CD4-positive, alpha-beta T cell treated with Interleukin-6 at 100 ng/mL for 8 hours (primary cell): ENCODE data around the gene CAPN7.

Experiments used
- DNase-seq: peaks from one replicate; pipeline ENCODE4 v3.0.0-alpha.2; 2020; ENCODE audit warnings: mixed read lengths, low spot score

Gene CAPN7

DNA sequence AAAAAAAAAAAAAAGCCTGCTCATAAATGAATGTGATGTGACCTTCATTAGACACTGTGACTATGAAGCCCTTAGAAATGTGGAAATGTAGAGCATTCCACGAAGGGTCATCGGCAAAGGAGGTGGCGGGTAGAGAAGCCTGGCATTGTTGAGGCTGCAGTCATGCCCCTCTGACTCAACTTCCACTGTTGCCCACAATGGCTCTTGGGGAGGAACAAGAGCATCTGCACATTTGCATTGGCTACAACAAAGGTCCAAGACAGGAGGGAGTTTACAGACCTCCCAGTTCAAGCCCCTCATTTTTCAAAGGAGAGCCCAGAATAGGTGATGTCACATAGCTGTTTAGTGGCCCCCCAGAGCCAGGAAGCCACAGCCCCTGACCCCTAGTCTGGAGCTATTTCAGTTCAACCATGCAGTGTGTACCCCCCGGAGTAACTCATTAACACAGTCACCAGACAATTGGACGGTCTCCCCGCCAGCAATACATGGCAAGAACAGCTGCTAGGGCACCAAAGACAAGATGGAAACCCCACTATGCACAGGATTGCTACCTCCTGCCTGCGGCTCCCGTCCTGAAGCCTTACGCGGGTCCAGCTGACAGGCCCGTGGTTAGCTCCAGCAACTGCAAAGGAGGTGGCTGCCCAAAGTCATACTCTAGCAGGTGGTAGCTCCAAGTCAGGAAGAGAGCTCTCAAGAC lies 70.1 kb downstream of the CAPN7 start:
- no peak for DNase-seq

DNA sequence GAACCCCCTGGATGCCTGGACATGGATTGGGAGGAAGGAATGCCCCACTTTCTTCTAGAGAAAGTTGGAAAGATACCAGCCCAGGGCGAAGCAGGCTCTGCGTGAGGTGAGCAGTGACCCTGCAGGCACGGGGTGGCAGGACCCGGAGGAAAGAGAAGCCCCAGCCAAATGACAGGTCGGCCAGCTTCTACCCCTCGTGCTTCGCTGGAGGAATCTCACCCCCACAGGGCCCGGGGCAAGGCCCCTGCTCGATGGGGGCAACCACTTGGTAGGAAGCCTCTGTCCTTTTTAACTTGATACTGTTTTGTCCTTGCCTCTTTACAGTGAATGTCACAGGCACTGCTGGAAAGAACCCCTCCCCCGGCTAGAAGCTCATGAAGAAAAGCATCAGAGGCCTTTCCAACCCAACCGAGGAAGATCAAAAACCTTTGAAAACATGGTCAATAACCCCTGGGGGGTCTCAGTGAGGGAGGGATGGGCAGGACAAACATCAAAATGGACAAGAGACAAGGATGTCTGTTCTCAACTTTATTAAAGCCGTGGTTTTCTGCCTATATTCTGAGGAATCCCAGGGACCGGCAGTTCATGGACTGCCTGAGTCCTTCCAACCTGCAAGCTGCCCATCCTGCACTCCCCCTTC lies 71.9 kb downstream of the CAPN7 start:
- DNase-seq, result no peak

DNA sequence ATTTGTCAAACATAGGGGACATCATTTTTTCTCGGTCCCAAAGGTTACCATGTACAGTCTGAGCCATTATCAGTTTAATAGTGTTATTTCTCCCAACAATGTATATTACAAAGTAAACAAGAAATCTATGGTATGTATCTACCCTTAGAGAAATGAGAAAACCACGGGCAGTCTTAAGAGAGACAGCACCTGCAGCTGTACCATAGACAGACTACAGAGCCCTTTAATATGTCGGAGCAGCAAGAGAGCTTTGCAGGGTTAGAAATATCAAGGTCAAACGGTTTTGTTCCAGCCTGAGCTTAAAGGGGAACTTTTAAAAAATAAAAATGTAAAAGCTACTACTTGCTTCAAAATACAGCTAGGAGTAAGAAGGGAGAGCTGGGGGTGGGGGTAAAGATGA lies 73.2 kb downstream of the CAPN7 start:
- DNase-seq, result no peak

DNA sequence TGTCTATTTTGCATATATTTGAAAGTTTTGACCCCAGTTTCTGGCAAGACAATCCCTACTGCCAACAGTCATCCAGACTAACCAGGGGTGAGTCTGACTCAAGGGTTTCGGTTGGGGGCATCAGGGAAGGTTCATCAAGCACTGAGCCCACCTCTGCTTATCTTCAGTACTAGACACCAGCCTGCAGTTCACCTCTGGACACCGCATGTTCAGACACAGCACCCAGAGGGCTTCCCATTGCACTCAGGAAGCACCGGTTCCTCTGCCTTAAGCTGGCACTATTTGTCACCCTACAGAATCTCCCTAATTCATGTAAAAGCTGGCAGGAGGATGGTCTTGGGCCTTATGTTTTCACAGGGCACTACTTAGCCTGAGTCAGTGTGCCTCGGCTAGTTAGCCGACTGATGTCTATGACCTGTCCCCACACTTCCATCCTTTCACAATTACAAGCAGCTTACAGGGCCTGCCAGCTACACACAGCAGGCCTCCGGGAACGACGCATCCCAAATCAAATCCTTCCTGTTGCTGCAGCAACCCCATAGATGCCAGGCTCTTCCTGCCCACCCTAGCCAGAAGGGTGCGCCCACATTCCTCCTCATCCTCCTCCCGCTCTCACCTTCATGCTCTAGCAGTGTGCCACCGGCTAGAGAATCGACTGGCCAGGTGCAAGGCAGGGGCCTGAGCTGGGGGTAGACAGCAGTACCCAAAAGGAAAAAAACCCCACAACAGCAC lies 73.8 kb downstream of the CAPN7 start:
- no peak for DNase-seq

DNA sequence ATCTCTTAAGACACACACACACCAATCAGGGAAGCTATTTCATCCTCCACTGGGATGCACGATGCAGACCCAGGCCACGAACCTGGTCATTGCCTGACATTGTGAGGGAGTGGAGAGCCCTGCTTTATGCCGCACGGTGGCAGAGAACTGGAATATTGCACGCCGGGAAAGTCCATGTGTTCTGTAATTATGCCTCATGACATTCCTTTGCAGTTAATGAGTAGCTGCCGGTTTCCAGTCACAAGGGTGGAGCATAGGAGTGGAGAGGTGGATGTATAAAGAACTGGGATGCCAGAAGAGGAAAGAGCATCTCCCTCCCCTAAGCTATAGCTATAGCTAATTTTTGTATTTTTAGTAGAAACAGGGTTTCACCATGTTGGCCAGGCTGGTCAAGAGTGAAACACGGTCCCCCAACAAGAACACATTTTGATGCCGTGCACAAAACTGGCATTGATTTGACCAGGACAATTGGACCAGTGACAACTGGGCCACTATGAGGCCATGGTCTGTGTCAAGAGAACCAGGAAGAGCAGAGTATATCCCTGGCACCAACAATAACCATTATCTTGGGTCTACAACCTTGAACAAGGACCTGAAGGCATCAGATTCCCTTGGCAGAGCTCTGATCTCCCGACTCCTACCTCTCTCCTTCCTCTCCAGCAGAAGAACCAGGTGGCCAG lies 74.9 kb downstream of the CAPN7 start:
- no peak for DNase-seq

GRCh38 chr3:15281817-15282216 lies 75.8 kb downstream of the CAPN7 start:
- no peak for DNase-seq

- DNase-seq, result no peak
Measured at GRCh38 chr3:15283702-15284101, 77.7 kb downstream of the CAPN7 start.

- DNase-seq, result no peak
Measured at GRCh38 chr3:15284121-15284889, 78.3 kb downstream of the CAPN7 start.

- DNase-seq, result no peak
Measured at GRCh38 chr3:15286022-15286421, 80.0 kb downstream of the CAPN7 start.

DNA sequence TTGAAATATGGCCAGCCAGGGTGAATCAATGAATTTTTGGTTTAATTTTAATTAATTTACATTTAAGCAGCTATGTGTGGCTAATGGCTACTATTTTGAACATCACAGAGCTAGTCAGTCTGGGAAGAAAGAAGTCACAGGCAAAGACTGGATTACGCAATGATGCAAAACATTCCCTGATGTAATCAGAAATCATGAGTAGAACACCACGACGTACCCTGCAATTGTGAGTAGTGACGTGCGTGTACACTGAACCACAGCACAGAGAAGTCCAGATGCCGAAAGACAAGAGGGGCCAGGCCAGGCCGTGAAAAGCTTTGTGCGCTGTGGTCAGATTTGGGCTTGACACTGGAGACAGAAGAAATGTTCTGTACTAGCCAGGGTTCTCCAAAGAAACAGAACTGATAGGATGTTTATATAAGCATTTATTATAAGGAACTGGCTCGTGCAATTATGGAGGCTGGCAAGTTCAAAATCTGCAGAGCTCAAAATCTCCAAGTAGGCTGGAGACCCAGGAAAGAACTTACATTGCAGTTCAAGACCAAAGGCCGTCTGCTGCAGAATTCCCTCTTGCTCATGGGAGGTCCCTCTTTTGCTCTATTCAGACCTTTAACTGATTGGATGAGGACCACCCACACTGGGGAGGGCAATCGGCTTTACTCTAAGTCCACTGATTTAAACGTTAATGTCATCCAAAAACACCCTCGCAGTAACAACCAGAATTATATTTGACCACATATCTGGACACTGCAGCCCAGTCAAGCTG lies 81.7 kb downstream of the CAPN7 start:
- DNase-seq, result no peak

DNA sequence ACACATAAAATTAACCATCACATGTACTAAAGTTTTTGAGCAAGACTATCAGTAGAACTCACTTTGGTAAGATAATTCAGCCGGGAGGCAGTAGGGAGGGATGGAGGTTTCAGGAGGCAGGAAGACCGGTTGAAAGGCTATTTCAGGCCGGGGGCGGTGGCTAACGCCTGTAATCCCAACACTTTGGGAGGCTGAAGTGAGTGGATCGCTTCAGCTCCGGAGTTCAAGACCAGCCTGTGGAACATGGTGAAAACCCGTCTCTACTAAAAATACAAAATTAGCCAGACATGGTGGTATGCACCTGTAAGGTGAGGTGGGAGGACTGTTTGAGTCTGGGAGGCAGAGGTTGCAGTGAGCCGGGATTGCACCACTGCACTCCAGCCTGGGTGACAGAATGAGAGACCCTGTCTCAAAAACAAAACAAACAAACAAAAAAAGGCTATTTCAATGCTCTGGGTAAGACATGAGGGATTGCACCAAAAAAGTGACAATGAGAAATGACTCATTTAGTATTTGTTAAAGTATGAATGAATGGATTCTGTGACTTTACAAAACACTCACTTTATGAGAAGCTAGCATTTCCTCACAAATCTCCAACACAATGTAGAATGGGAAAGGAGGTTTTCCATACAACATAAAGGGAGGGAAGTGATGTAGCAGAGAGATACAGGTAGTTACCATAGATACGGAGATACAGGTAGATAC lies 82.4 kb downstream of the CAPN7 start:
- DNase-seq, result no peak

GRCh38 chr3:15289661-15290060 lies 83.6 kb downstream of the CAPN7 start:
- DNase-seq, result no peak

DNA sequence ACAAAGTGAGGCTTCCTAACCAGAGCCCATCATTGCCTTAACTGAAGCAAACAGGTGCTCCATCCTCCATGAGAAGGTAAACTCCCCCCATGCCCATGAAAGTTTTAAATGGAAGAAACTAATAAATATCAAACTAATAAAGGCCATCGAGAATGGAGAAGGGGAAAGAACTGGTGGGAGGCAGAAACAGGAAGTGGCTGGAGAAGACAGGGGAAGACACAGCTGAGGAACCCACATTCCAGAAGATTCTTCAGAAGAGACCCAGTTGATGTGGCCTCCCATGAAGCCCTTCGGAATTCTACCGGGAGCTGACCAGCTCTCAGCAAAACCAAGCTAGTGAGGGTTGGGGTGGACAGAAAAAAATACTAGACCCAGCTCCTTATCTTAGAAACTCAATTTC lies 84.7 kb downstream of the CAPN7 start:
- no peak for DNase-seq

DNA sequence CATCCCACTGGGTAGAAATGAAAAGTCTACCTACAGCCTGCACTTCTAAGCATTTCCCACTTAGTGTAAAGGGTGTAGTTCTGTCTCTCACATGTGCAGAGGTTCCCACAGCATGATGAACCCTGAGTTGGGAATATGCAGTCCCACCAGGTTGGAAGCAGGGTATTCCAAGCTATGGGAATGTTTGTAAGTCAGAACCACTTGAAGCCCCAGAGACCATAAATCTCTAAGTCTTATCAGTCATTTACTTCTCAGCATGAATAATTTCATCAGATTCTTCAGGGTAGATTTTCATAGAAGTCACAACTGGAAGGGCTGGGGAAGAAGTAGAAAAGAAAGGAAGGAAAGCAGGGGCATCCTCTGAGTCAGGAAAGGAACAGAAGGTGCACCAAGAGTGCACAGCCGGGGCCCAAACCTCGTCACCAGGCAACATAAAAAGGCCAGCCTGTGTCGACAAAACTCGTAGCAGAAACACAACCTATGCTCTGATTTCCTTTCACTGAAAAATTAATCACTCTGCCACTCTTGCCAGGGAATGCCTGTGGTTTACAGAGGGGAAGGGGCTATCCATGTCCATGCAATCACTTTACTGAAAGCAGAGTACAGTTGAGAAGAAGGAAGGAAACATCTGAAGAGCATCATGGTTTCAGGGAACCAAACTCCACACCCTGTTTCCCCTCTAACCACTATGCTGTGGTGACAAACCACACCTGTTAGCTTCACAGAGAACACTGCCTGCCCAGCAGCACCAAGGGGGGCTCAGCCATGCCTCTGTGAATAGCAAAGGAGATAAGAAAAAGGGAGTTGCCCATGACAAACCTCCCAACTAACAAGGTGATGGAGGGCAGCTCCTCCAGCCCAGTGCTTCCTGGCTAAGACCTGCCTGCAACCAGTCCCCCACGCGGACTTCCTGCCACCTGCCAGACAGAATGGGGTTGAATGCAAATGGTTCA lies 85.8 kb downstream of the CAPN7 start:
- peak; percentile 71 for DNase-seq

GRCh38 chr3:15292765-15293522 lies 86.9 kb downstream of the CAPN7 start:
- no peak for DNase-seq

DNA sequence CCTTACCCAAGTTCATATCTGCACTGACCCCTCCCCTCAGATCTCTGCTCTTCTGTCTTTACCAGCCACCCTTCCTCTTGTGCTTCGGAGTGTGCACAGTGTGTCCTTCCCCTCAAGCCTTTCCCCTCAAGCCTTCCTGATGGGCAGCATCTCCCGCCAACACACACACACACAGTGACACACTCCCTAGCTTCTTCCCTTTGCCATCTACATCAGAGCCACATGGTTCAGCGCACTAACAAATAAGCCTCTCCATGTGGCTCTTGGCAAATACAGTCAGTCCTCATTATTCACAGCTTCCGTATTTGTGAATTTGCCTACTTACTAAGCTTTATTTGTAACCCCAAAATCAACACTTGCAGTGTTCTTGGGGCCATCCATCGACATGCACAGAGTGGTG lies 88.9 kb downstream of the CAPN7 start:
- DNase-seq, result no peak

GRCh38 chr3:15295506-15295905 lies 89.5 kb downstream of the CAPN7 start:
- DNase-seq, result no peak

GRCh38 chr3:15297608-15298350 lies 91.7 kb downstream of the CAPN7 start:
- DNase-seq, result no peak
